GM21360 (cell line): ENCODE data around the gene SMO.
A peak's percentile ranks its signal among the peaks of the same experiment; 100 is the strongest.
"Not testable (repeated sequence)": the region's sequence is repeated elsewhere in the genome, so short reads cannot be mapped to it uniquely, and the experiment has no call there.

Source experiments
- ATAC-seq: cut with Tn5 transposase; IDR thresholded peaks from one replicate; pipeline ENCODE4 v1.9.1; 2021; ENCODE audit warnings: mild to moderate bottlenecking, moderate library complexity; ENCODE audit not compliant: unreplicated experiment

The SMO gene

GRCh38 chr7:129205987-129206785 is 17.8 kb downstream of the SMO start:
- no peak for ATAC-seq

GRCh38 chr7:129208667-129209066 is 20.2 kb downstream of the SMO start:
- no peak for ATAC-seq

- no peak for ATAC-seq
Measured at GRCh38 chr7:129209067-129209926, 20.9 kb downstream of the SMO start.

GRCh38 chr7:129210256-129210988 is 22.0 kb downstream of the SMO start:
- no peak for ATAC-seq

GRCh38 chr7:129210989-129211312 is 22.5 kb downstream of the SMO start:
- no peak for ATAC-seq

- no peak for ATAC-seq
Measured at GRCh38 chr7:129212126-129212525, 23.7 kb downstream of the SMO start.

- ATAC-seq, result no peak
Measured at GRCh38 chr7:129212596-129212995, 24.2 kb downstream of the SMO start.

- no peak for ATAC-seq
Measured at GRCh38 chr7:129213828-129214227, 25.4 kb downstream of the SMO start.

GRCh38 chr7:129215691-129216090 is 27.3 kb downstream of the SMO start:
- ATAC-seq, result not testable (repeated sequence)

- not testable (repeated sequence) for ATAC-seq
Measured at GRCh38 chr7:129216101-129216715, 27.8 kb downstream of the SMO start.

- not testable (repeated sequence) for ATAC-seq
Measured at GRCh38 chr7:129216821-129217416, 28.5 kb downstream of the SMO start.

- no peak for ATAC-seq
Measured at GRCh38 chr7:129218514-129219062, 30.2 kb downstream of the SMO start.

GRCh38 chr7:129219166-129219565 is 30.7 kb downstream of the SMO start:
- ATAC-seq, result not testable (repeated sequence)

GRCh38 chr7:129222064-129222463 is 33.6 kb downstream of the SMO start:
- no peak for ATAC-seq

GRCh38 chr7:129224251-129225205 is 36.1 kb downstream of the SMO start, which contains the start of gene AHCYL2:
TSS of gene AHCYL2 (plus strand) at chr7:129225030.
- ATAC-seq, result peak; percentile 80

GRCh38 chr7:129225206-129225930 is 36.9 kb downstream of the SMO start:
- ATAC-seq, result peak; percentile 36

- no peak for ATAC-seq
Measured at GRCh38 chr7:129225931-129226572, 37.6 kb downstream of the SMO start.
